H9 (cell line): ENCODE measurements around the gene HOXC13. TPM values are rescaled to one million over a fixed set of nuclear protein-coding genes. Genes with fewer than 3 reads are reported as not detected.

Source experiments
- DNase-seq: peaks from one replicate; pipeline ENCODE4 v3.0.0-alpha.2; 2017
- H2AFZ ChIP-seq: one replicate; pipeline ENCODE4 v1.6.1; 2013; ENCODE audit warnings: mild to moderate bottlenecking, low read length, control low read depth, moderate library complexity
- H2AK5ac ChIP-seq: 2 replicates; pipeline ENCODE4 v1.6.1; 2013; ENCODE audit warnings: low read length, control low read depth, mixed read lengths; ENCODE audit not compliant: insufficient read length
- H2BK120ac ChIP-seq: one replicate; pipeline ENCODE4 v1.6.1; 2013; ENCODE audit warnings: low read depth, mild to moderate bottlenecking, low read length, control low read depth, inconsistent platforms; ENCODE audit not compliant: poor library complexity, severe bottlenecking
- H2BK12ac ChIP-seq: 2 replicates; pipeline ENCODE4 v1.6.1; 2013; ENCODE audit warnings: low read length, control low read depth, mixed read lengths, low read depth; ENCODE audit not compliant: insufficient read length
- H2BK15ac ChIP-seq: 2 replicates; pipeline ENCODE4 v1.6.1; 2013; ENCODE audit warnings: low read depth, low read length, control low read depth
- H2BK20ac ChIP-seq: one replicate; pipeline ENCODE4 v1.6.1; 2013; ENCODE audit warnings: low read depth, mild to moderate bottlenecking, low read length, control low read depth, inconsistent platforms; ENCODE audit not compliant: poor library complexity, severe bottlenecking
- H2BK5ac ChIP-seq: 2 replicates; pipeline ENCODE4 v1.6.1; 2013; ENCODE audit warnings: low read length, control low read depth, mixed read lengths; ENCODE audit not compliant: insufficient read length
- H3K14ac ChIP-seq: 2 replicates; pipeline ENCODE4 v1.6.1; 2013; ENCODE audit warnings: low read length, control low read depth; ENCODE audit not compliant: insufficient read depth
- H3K18ac ChIP-seq: 2 replicates; pipeline ENCODE4 v1.6.1; 2013; ENCODE audit warnings: low read depth, mild to moderate bottlenecking, mixed read lengths, low read length, control low read depth; ENCODE audit not compliant: insufficient read length
- H3K23ac ChIP-seq: 2 replicates; pipeline ENCODE4 v1.6.1; 2013; ENCODE audit warnings: low read length, control low read depth, mixed read lengths, low read depth; ENCODE audit not compliant: insufficient read length
- H3K23me2 ChIP-seq: 2 replicates; pipeline ENCODE4 v1.6.1; 2013; ENCODE audit warnings: low read depth, mild to moderate bottlenecking, mixed read lengths, low read length, control low read depth; ENCODE audit not compliant: insufficient read length, poor library complexity, severe bottlenecking
- H3K27ac ChIP-seq: 2 replicates; pipeline ENCODE4 v1.5.1; 2013; ENCODE audit warnings: low read length, control low read depth, mixed read lengths, low read depth; ENCODE audit not compliant: insufficient read length
- H3K27me3 ChIP-seq: 2 replicates; pipeline ENCODE4 v1.6.1; 2013; ENCODE audit warnings: low read length, control low read depth, inconsistent platforms; ENCODE audit not compliant: insufficient read depth
- H3K4ac ChIP-seq: 2 replicates; pipeline ENCODE4 v1.6.1; 2013; ENCODE audit warnings: low read depth, mild to moderate bottlenecking, control low read depth, inconsistent platforms, low read length, moderate library complexity
- H3K4me1 ChIP-seq: 2 replicates; pipeline ENCODE4 v1.6.1; 2013; ENCODE audit warnings: low read length, control low read depth, inconsistent platforms; ENCODE audit not compliant: insufficient read depth
- H3K4me2 ChIP-seq: 2 replicates; pipeline ENCODE4 v1.6.1; 2013; ENCODE audit warnings: low read length, control low read depth, mixed read lengths; ENCODE audit not compliant: insufficient read length, insufficient read depth
- H3K56ac ChIP-seq: 2 replicates; pipeline ENCODE4 v1.6.1; 2013; ENCODE audit warnings: low read depth, mild to moderate bottlenecking, mixed read lengths, low read length, control low read depth; ENCODE audit not compliant: insufficient read length
- H3K79me1 ChIP-seq: 2 replicates; pipeline ENCODE4 v1.6.1; 2013; ENCODE audit warnings: low read depth, mild to moderate bottlenecking, moderate library complexity, low read length, control low read depth, inconsistent platforms; ENCODE audit not compliant: insufficient read depth, poor library complexity, severe bottlenecking
- H3K79me2 ChIP-seq: 2 replicates; pipeline ENCODE4 v1.6.1; 2013; ENCODE audit warnings: low read length, control low read depth, inconsistent platforms; ENCODE audit not compliant: insufficient read depth
- H3K9ac ChIP-seq: 2 replicates; pipeline ENCODE4 v1.6.1; 2013; ENCODE audit warnings: low read length, control low read depth, mixed read lengths; ENCODE audit not compliant: insufficient read length; ENCODE audit errors: extremely low read depth
- H3K9me3 ChIP-seq: one replicate; pipeline ENCODE4 v1.6.1; 2013; ENCODE audit warnings: low read depth, low read length, inconsistent platforms; ENCODE audit not compliant: control insufficient read depth
- H3T11ph ChIP-seq: one replicate; pipeline ENCODE4 v1.6.1; 2013; ENCODE audit warnings: mild to moderate bottlenecking, low read length, control low read depth, inconsistent platforms
- H4K20me1 ChIP-seq: one replicate; pipeline ENCODE4 v1.6.1; 2013; ENCODE audit not compliant: control insufficient read depth, insufficient read length, insufficient read depth
- H4K5ac ChIP-seq: 2 replicates; pipeline ENCODE4 v1.6.1; 2013; ENCODE audit warnings: low read depth, mild to moderate bottlenecking, mixed read lengths, low read length, control low read depth; ENCODE audit not compliant: insufficient read length
- H4K8ac ChIP-seq: replicated peaks from 2 replicates; pipeline ENCODE4 v1.6.1; 2013; ENCODE audit warnings: low read length, control low read depth, mixed read lengths, low read depth; ENCODE audit not compliant: insufficient read length
- H4K91ac ChIP-seq: 2 replicates; pipeline ENCODE4 v1.6.1; 2013; ENCODE audit warnings: low read depth, mild to moderate bottlenecking, moderate library complexity, mixed read lengths, low read length, control low read depth; ENCODE audit not compliant: insufficient read length
- H3K27ac Mint-ChIP-seq, 3 experiments: 2 replicates in 2 of 3; 3 replicates in 1 of 3; pipeline ENCODE4 v1.8.0; 2020 to 2021; ENCODE audit warnings: mixed read lengths in 3 of 3, mild to moderate bottlenecking in 1 of 3, moderate library complexity in 1 of 3
- H3K27me3 Mint-ChIP-seq: 2 replicates; pipeline ENCODE4 v1.8.0; 2021; ENCODE audit warnings: low read depth, mild to moderate bottlenecking, moderate library complexity, mixed read lengths
- H3K36me3 Mint-ChIP-seq, 3 experiments: 2 replicates in 2 of 3; 3 replicates in 1 of 3; pipeline ENCODE4 v1.8.0; 2020 to 2021; ENCODE audit warnings: low read depth in 3 of 3, mixed read lengths in 3 of 3; ENCODE audit not compliant: insufficient read depth in 1 of 3
- H3K4me1 Mint-ChIP-seq, 2 experiments: 2 replicates each; pipeline ENCODE4 v1.8.0; 2020; ENCODE audit warnings: mixed read lengths in 2 of 2
- H3K4me3 Mint-ChIP-seq, 2 experiments: 2 replicates in 1 of 2; 3 replicates in 1 of 2; pipeline ENCODE4 v1.8.0; 2020 to 2021; ENCODE audit warnings: mild to moderate bottlenecking in 2 of 2, mixed read lengths in 2 of 2, moderate library complexity in 1 of 2
- H3K9me3 Mint-ChIP-seq, 2 experiments: 2 replicates in 1 of 2; 3 replicates in 1 of 2; pipeline ENCODE4 v1.8.0; 2020; ENCODE audit warnings: mild to moderate bottlenecking in 2 of 2, mixed read lengths in 2 of 2, moderate library complexity in 1 of 2
- CTCF ChIP-seq: fragments of 200-600 bp; sonication (generic); conservative IDR thresholded peaks from 3 replicates; pipeline ENCODE4 v1.8.0; 2021; ENCODE audit warnings: antibody characterized with exemption, mild to moderate bottlenecking
- WGBS: extraction: QIAGEN DNeasy Blood & Tissue Kit; methylation state at CpG from one replicate; pipeline ENCODE4 v1.1.7; 2013; ENCODE audit warnings: missing lambda C conversion rate, low lambda C conversion rate, mixed read lengths; ENCODE audit not compliant: insufficient read length; ENCODE audit errors: extremely low coverage; 5-methylcytosine and 5-hydroxymethylcytosine counted together
- total RNA-seq: library from RNA; stranded (reverse); gene quantifications from 2 replicates; pipeline ENCODE4 v1.2.1, GENCODE V29; 2021

HOXC13 gene
- total RNA-seq, 1 experiment from 2014 or later: not detected

- Histone ChIP-seq H3K9ac (no peak overlapping the region), H3K79me2 (no peaks in the 10 kb centered on the region), H3K27me3 (peaks cover 95% of the 10 kb centered on the region), H2BK15ac (no peak overlapping the region), H3K9me3 (no peaks in the 10 kb centered on the region), H3K4me2 (no peak overlapping the region), H4K91ac (no peak overlapping the region), H2BK120ac (no peak overlapping the region), H3K23ac (no peak overlapping the region), H2BK20ac (no peak overlapping the region), H2AFZ (no peak overlapping the region), H3K4me1 (no peaks in the 10 kb centered on the region), H3K18ac (no peak overlapping the region), H4K20me1 (no peaks in the 10 kb centered on the region), H3T11ph (no peak overlapping the region), H3K56ac (no peak overlapping the region), H3K27ac (no peak overlapping the region), H4K5ac (no peak overlapping the region), H2AK5ac (no peak overlapping the region), H2BK5ac (no peak overlapping the region), H3K79me1 (no peaks in the 10 kb centered on the region), H3K4ac (no peak overlapping the region), H2BK12ac (no peak overlapping the region), H3K14ac (no peak overlapping the region), H4K8ac (no peak overlapping the region), H3K23me2 (no peaks in the 10 kb centered on the region)
- Mint-ChIP-seq H3K27me3 (peaks cover 100% of the 10 kb centered on the region), H3K36me3 (no peaks in the 10 kb centered on the region; a peak in 1 of 7 replicates), H3K4me3 (no peak overlapping the region), H3K4me1 (peaks cover 8 to 12% of the 10 kb centered on the region in 2 experiments; a peak in 3 of 4 replicates), H3K27ac (no peak overlapping the region), H3K9me3 (peaks cover 2 to 14% of the 10 kb centered on the region in 2 experiments; a peak in 1 of 5 replicates)
- no peak for TF ChIP-seq CTCF
- WGBS: no CpG with 5 or more reads among the region's 38 CpGs
- DNase-seq: no peak
These were observed 25.0 kb downstream of the HOXC13 start for GRCh38 chr12:53963434-53964314.
